Stimulated activated CD8-positive, alpha-beta memory T cell treated with anti-CD3 and anti-CD28 coated beads, Interleukin-12 subunit alpha, Interleukin-12 subunit beta, amount 100 ng/mL, for 24 hours (primary cell): ENCODE data around the gene EVC.
"Not testable (repeated sequence)": the region's sequence is repeated elsewhere in the genome, so short reads cannot be mapped to it uniquely, and the experiment has no call there.

ENCODE experiments used
- DNase-seq: peaks from one replicate; pipeline ENCODE4 v3.0.0-alpha.2; 2020; ENCODE audit errors: extremely low read depth

Gene EVC

GRCh38 chr4:5708449-5709206 is 2.4 kb upstream of the EVC start, which contains the start of gene EVC2:
EVC2 (minus strand) TSS chr4:5708559; CDS start chr4:5708513, 46 bp downstream.
- DNase-seq = no peak

GRCh38 chr4:5709207-5709575 is 1.8 kb upstream of the EVC start:
- no peak for DNase-seq

- no peak for DNase-seq
Measured at GRCh38 chr4:5710065-5710960, 688 bp upstream of the EVC start.

DNA sequence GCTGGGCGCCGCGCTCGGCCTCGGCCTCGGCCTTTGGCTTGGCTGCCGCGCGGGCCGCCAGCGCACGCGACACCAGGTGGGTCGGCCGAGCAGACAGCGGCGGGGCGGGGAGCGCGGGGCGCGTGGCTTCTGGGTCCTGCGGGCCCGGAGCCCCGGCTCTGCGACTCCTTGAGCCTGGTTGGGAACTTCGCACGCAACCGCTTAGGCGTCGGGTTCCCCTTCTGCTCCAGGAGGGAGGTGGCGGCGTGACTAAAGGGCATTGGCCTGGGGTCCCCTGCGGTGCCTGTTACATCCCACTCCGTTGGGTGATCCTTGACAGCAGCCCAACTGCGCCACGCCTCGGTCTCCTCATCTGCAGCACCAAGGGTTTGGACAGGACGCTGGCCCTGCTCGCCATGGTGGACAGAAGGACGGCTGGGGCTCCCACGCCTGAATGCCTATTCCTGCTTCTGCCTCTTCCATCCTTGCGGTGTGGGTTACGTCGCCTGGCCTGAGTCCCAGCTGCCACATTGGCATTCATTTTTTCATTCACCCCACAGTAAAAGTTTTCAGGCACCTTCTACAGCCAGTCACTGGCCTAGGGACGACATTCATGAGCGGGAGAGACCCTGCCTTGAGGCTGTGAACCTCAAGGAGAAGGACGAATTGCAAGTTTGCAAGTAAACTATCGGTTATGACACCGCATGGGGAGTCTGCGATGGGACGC is 631 bp downstream of the EVC start:
- DNase-seq = no peak

GRCh38 chr4:5712517-5712916 is 1.5 kb downstream of the EVC start:
- DNase-seq = no peak

- DNase-seq = no peak
Measured at GRCh38 chr4:5712931-5713330, 1.9 kb downstream of the EVC start.

DNA sequence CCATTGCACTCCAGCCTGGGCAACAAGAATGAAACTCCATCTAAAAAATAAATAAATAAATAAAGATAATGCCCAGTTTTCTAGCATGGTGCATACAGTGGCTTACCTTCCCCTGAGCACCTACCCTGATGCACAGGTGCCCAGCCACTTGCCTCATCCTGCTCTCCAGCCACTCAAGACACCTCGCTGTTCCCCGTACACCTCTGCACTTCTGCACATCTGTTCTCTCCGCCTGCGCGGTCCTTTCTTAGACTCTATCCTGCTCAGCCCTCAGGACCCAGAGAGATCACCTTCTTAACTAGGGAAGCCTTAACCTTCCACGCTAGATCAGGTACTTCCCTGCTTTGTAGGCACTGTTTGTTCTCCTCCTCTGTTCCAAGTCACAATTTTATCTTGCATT is 2.9 kb downstream of the EVC start:
- DNase-seq = no peak

- no peak for DNase-seq
Measured at GRCh38 chr4:5715357-5715756, 4.4 kb downstream of the EVC start.

- no peak for DNase-seq
Measured at GRCh38 chr4:5716391-5716790, 5.4 kb downstream of the EVC start.

DNA sequence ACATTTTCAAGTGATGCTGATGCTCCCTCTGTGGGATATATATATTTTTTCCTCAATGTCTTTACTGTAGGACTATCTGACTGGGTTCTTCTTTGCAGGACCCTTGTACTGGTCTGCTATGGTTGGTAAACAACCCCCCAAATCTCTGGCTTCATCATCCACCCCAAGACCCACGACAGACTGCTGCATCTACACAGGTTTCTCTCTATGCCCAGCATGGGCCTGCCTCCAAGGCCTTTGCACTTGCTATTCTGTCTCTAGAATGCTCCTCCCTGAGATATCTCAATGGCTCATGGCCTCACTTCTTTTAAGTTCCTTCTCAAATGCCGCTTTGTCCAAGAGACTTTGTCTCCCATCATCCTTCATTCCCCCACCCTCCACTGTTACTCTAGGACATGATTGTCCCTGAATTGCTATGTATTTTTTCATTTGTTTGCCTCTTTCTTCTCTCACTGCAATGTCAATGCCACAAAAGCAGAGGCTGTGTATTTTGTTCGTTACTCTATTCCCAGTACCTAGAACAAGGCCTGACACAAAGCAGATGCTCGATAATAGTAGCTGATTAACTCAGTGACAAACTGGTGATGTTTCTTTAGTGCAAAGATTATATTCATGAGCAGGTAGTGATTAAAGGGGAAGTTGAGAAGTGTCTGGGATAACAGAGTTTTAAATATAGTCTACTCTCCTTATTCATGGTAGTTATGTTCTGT is 6.6 kb downstream of the EVC start:
- DNase-seq = no peak

DNA sequence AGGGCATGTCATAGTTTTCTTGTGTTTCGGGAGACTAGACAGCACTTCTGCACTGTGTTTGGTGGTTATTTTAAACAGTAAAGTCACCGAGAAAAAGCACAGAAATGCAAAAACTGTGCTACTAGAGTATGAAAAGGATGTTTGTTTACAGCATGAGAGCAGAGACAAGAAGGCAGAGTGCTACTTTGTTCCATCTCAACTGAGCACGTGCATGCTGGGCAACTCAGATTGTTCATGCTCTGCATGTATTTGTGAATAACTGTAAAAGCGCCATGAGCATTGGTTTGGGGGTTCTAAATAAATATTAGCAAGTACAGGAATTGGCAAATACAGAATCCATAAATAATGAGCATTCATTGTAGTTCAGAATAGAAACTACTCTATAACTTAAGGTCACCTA is 7.4 kb downstream of the EVC start:
- DNase-seq = no peak

DNA sequence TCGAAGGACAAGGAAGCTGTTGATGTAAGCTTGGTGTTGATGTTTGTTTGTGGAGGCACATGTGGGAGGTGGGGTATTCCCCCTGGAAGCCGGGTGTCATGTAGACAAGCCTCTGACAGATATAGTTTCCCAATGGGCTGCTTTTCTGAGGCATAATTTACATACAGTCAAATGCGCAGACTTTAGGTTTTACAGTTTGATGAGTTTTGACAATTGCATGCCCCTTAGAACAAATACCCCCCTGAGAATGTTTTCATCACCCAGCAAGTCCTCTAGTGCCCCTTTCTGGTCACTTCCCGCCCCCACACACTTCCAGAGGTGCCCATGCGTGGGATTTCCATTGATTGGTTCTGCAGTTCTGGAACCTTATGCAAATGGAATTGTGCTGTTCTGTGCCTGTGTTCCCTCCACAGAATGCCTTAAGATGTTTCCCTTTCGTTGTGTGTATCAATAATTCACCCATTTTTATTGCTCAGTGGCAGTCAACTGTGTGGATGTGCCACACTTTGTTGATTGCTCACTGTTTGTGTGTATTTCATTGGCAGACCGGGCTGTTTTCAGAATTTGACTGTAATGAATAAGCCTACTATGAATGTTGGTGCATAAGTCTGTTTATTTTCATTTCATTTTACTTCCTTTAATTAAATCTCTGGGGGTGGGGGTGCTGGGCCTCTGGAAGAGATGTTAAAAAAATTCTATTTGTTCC is 8.5 kb downstream of the EVC start:
- DNase-seq = no peak

GRCh38 chr4:5720157-5720850 is 9.3 kb downstream of the EVC start:
- DNase-seq = no peak

DNA sequence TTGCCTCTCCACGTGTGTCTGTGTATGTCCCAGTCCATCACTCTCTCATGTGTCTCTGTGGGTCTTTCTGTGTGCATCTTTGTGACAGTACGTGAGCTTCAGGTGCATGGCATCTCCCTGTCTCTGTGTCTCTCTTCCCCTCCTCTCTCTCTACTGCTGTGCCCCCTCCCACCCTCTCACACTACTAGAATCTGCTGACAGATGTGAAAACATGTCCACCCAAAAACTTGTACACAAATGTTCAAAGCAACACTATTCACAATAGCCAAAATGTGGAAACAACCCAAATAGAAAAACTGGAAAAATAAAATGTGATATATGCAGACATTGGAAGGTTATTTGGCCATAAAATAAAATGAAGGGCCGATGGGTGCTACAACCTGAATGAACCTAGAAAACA is 10.0 kb downstream of the EVC start:
- no peak for DNase-seq

DNA sequence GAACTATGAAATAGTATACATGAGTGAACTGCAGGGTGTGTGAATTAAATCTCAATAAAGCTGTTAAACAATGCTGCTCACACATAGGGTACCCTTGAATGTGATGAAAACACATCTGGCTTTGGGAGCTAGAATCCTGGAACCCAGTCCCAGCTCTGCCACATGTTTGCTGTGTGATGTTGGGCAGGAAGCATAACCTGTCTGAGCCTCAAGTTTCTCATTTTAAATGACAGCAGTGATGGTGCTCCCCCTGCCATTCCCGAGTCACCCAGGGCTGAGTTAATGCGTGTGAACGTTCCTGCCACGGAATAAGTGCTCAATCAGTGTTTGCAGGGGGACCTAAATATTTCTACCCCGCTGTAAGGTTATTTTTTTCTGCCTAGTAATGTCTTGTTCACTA is 10.9 kb downstream of the EVC start:
- no peak for DNase-seq

DNA sequence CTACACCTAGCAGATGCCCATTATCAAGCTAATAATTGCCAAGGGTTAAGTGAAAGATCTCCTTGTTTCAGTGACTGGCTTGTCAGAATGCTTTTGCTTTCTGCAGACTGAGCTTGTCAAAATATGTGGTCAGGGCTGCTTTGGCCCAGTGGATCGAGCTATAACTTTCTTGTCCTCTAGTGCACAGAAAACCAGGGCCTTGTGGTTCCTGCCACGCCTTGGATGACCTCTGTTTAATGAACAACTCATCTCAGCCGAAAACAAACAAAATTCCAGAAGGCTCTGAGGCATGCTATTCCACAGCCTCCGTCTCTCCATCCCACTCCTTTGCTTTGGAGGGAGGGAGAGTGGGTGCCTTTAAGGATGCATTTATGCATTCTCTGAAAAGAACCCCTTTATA is 11.3 kb downstream of the EVC start:
- DNase-seq = no peak

DNA sequence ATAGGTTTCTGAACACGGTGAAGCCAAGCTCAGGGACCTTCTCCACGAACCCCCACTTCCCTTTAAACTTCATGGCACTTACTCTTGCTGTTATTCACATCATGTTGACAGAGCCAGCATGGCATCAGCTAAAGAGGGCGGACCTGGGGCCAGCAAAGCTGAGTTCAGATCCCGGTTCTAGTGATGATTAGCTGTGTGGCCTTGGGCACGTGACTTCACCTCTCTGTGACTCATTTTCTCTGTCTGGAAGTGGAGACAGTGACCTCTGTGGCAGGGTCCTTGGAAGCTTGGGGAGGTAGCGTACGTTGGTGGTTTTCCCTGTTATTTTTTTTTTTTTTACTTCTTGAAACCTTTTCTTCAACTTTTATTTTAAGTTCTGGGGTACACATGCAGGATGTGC is 13.4 kb downstream of the EVC start:
- no peak for DNase-seq

GRCh38 chr4:5728412-5728811 is 17.4 kb downstream of the EVC start:
- not testable (repeated sequence) for DNase-seq

DNA sequence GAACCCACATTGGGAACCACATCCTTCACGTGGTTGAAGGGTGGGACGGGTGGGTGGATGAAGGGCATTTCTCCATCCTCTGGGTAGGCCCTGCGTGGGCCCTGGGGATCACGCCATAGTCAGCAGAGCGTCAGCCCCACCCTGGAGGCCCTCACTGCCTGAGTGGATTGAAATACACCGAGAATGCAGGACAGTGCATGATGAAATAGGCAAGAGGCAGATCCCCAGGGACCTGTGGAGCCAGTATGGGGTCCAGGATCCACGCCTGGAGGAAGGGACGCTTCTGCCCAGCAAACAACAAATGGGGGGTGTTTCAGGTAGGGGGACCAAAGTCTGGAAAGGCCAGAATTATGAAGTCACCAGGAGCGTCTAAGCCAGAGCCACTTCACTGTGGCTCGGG is 19.4 kb downstream of the EVC start:
- no peak for DNase-seq
